SKM-1 treated with dmso at 0.1 percent for 144 hours (cell line): ENCODE measurements around the gene VPS41.

Experiments
- DNase-seq: peaks from one replicate; lab custom pipeline; 2025; ENCODE audit not compliant: unreplicated experiment; lab: John Stamatoyannopoulos, UW

VPS41 gene

GRCh38 chr7:38675494-38676106 is 233.4 kb downstream of the VPS41 start:
- DNase-seq = no peak

DNA sequence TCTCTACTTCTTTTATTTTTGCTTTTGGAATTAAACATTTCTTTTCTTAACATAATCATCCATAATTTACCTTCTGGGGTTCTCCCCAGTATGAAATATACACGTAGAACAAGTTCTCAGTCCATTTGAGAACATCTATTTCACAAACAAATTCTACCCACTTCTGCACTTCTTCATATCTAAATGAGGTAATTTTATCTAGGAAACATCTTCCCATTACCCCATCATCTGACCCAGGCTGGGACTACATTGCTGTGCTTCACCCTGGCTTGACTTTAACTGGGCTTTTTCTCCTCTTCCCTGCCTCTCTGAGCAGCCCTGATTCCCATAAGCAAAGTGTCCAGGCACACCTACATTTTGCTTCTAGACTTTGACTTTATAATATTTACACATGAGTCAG is 234.5 kb downstream of the VPS41 start:
- no peak for DNase-seq

GRCh38 chr7:38673795-38674194 is 235.2 kb downstream of the VPS41 start:
- DNase-seq = no peak
